Bronchial epithelial cell (primary cell): ENCODE measurements around the gene FOXO4. TPM values are rescaled to one million over a fixed set of nuclear protein-coding genes. Genes with fewer than 3 reads are reported as not detected.
A peak's percentile ranks its signal among the peaks of the same experiment; 100 is the strongest.

Source experiments
- DNase-seq: peaks from one replicate; pipeline ENCODE4 v3.0.0-alpha.2; 2010; ENCODE audit warnings: low read depth
- FAIRE-seq: peaks from 2 replicates; lab custom pipeline; 2011; peaks lifted over from hg19 to GRCh38; lab: Jason Lieb, UNC
- H3K27me3 ChIP-seq: 2 replicates; pipeline ENCODE4 v1.5.1; 2011; ENCODE audit warnings: low read length; ENCODE audit not compliant: control insufficient read depth, insufficient read depth
- H3K36me3 ChIP-seq: 2 replicates; pipeline ENCODE4 v1.5.1; 2011; ENCODE audit warnings: low read length; ENCODE audit not compliant: control insufficient read depth, insufficient read depth
- H3K4me3 ChIP-seq: 2 replicates; pipeline ENCODE4 v1.5.1; 2011; ENCODE audit warnings: mild to moderate bottlenecking, low read depth, low read length, control low read depth
- CTCF ChIP-seq: IDR thresholded peaks from 2 replicates; pipeline ENCODE4 v1.5.1; 2011; ENCODE audit warnings: mild to moderate bottlenecking, moderate library complexity, low read length, control low read depth, inconsistent platforms; ENCODE audit not compliant: insufficient read depth, severe bottlenecking
- total RNA-seq: library from RNA; depleted of rRNA; stranded (reverse); fragments of >200 nt; gene quantifications from 2 replicates; pipeline ENCODE4 v1.2.1, GENCODE V29; 2014

The FOXO4 gene
- total RNA-seq, 1 donor from 2014 or later, result 3.2 TPM

GRCh38 chrX:71099736-71100135 is 4.1 kb downstream of the FOXO4 start:
- DNase-seq, result no peak
- Histone ChIP-seq H3K4me3 (no peak overlapping the region), H3K27me3 (no peaks in the 10 kb centered on the region), H3K36me3 (no peaks in the 10 kb centered on the region)
- FAIRE-seq, result no peak
- no peak for TF ChIP-seq CTCF

GRCh38 chrX:71100581-71101505 is 5.2 kb downstream of the FOXO4 start:
- Histone ChIP-seq H3K36me3 (no peaks in the 10 kb centered on the region), H3K27me3 (no peaks in the 10 kb centered on the region), H3K4me3 (no peak overlapping the region)
- no peak for TF ChIP-seq CTCF
- DNase-seq (no peak), FAIRE-seq (no peak)

DNA sequence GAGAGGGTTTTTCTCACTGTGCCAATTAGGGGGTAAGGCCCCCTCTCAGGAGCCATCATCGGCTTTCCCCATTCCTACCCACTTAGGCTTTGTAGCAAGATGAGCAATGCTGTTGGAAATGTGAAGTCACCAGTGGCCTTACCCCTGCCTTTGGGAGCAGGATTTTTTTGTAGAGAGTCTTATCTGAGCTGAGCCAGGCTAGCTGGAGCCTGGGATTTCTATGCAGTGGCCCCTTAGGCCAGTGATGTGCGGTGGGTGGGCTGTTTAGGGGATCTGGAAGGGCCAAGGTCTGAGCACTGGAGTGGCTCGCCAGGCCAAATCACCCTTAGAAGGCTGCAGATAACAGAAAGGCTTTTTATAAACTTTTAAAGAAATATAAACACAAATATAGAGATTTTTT is 6.6 kb downstream of the FOXO4 start:
- no peak for TF ChIP-seq CTCF
- DNase-seq, result no peak
- no peaks in the 10 kb centered on the region for H3K36me3 ChIP-seq
- no peaks in the 10 kb centered on the region for H3K27me3 ChIP-seq
- no peak overlapping the region for H3K4me3 ChIP-seq
- FAIRE-seq, result peak; percentile 13

DNA sequence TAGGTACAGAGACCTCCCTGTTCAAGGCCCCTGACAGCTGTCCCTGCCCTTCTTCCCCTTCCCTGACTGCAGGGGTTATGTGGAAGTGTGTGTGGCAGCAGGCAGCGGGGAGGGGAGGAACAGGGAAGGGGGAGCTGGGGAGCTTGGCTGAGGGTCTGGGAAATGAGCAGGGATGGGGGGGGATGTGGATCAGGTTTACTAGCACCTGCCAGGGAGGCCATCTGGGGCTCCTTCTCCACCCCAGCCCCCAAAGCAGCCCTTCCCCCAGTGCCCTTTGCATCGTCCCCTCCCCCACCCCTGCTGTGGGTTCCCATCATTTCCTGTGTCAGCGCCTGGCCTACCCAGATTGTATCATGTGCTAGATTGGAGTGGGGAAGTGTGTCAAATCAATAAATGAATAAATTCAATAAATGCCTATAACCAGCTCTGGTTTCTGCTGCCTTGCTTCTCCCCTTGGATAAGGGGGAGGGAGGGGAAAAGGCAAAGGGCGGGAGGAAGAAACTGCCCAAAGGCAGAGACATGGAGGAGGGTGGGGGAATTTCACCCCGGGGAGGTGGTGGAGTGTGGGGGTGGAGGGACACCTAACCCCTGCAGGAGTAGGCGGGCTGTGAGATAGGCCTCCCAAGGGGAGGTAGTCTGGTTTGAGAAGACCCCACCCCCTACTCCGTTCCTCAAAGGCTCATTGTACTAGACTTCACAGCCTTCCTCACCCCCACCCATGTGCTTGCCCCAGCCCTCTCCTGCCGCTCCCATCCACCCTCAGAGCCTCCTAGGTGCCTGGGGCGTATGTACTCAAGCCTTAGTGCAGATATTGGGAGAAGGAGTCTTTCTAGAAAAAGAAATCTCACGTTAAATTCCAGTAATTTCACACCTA is 7.7 kb downstream of the FOXO4 start:
- DNase-seq (no peak), FAIRE-seq (no peak)
- Histone ChIP-seq H3K36me3 (no peaks in the 10 kb centered on the region), H3K4me3 (no peak overlapping the region), H3K27me3 (no peaks in the 10 kb centered on the region)
- TF ChIP-seq CTCF, result no peak

- TF ChIP-seq CTCF, result no peak
- Histone ChIP-seq H3K36me3 (no peaks in the 10 kb centered on the region), H3K4me3 (no peak overlapping the region), H3K27me3 (no peaks in the 10 kb centered on the region)
- no peak for DNase-seq
- FAIRE-seq, result no peak
Measured at GRCh38 chrX:71105628-71106027, 10.0 kb downstream of the FOXO4 start.
